ENCODE results near the gene HDAC1. TPM values are rescaled to one million over a fixed set of nuclear protein-coding genes. Genes with fewer than 3 reads are reported as not detected.

The HDAC1 gene
- total and polyA plus RNA-seq, 2 of the 8 experiments (the other 6 are each of a cell fraction or from before 2014, with no cell fraction given): 111 to 125 TPM

DNA sequence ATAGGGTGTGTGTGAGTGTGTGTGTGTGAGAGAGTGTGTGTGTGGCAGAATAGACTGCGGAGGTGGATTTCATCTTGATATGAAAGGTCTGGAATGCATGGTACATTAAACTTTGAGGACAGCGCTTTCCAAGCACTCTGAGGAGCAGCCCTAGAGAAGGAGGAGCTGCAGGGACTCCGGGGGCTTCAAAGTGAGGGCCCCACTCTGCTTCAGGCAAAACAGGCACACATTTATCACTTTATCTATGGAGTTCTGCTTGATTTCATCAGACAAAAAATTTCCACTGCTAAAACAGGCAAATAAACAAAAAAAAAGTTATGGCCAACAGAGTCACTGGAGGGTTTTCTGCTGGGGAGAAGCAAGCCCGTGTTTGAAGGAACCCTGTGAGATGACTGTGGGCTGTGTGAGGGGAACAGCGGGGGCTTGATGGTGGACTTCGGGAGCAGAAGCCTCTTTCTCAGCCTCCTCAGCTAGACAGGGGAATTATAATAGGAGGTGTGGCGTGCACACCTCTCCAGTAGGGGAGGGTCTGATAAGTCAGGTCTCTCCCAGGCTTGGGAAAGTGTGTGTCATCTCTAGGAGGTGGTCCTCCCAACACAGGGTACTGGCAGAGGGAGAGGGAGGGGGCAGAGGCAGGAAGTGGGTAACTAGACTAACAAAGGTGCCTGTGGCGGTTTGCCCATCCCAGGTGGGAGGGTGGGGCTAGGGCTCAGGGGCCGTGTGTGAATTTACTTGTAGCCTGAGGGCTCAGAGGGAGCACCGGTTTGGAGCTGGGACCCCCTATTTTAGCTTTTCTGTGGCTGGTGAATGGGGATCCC is 18.3 kb upstream of the HDAC1 start:
- Histone ChIP-seq H2AFZ (ENCODE audit: low read length) (no peak overlapping the region), H4K20me1 (replicated peaks in 1 of 2; ENCODE audit: control insufficient read depth in 1 of 2, insufficient read depth in 2 of 2, low read length in 2 of 2) (peaks cover 0 to 4% of the 10 kb centered on the region in 2 experiments), H3K27ac (ENCODE audit: low read depth, low read length) (no peak overlapping the region), H2BK15ac (ENCODE audit: low read length) (peak overlapping the region; percentile 99), H4K91ac (replicated peaks; ENCODE audit: insufficient read length, low read length) (peak overlapping the region; percentile 85), H3K9ac (replicated peaks in 1 of 4; ENCODE audit: extremely low read depth in 1 of 4, low read depth in 3 of 4, low read length in 3 of 4) (peak overlapping the region in 1 of 4 experiments; percentile 4; a peak in 4 of 7 replicates), H2BK120ac (replicated peaks; ENCODE audit: low read depth, low read length) (peak overlapping the region; percentile 62), H3K79me1 (ENCODE audit: low read depth, low read length) (no peaks in the 10 kb centered on the region; the same call in 1 of the 2 replicates), H3K4me2 (ENCODE audit: insufficient read depth in 1 of 2, low read depth in 2 of 2, low read length in 2 of 2) (peak overlapping the region; percentile 67 to 98), H4K5ac (ENCODE audit: insufficient read length, low read depth, low read length) (peak overlapping the region; percentile 26), H3K4me1 (replicated peaks in 1 of 4; ENCODE audit: control insufficient read depth in 3 of 4, insufficient read depth in 4 of 4, low read length in 3 of 4) (peaks cover 6 to 33% (median 19%) of the 10 kb centered on the region in 4 experiments), H3K4me3 (ENCODE audit: extremely low read depth in 1 of 4, insufficient read depth in 2 of 4, low read depth in 3 of 4, low read length in 4 of 4) (peak overlapping the region; percentile 30 to 56 (median 38)), H2BK12ac (ENCODE audit: low read depth, low read length) (peak overlapping the region; percentile 100; the same call in 1 of the 2 replicates), H3K9me3 (ENCODE audit: insufficient read depth in 2 of 2, low read depth in 1 of 2, low read length in 1 of 2) (no peaks in the 10 kb centered on the region), H2BK20ac (ENCODE audit: low read length) (peak overlapping the region; percentile 100), H2BK5ac (ENCODE audit: low read depth, low read length) (peak overlapping the region; percentile 93; the same call in 1 of the 2 replicates), H3K79me2 (ENCODE audit: control insufficient read depth in 1 of 2, insufficient read depth in 2 of 2, low read length in 2 of 2) (no peaks in the 10 kb centered on the region), H3K56ac (replicated peaks; ENCODE audit: insufficient read length, low read depth, low read length) (peak overlapping the region; percentile 33), H3K14ac (ENCODE audit: insufficient read length) (no peak overlapping the region), H3K27me3 (replicated peaks in 1 of 4; ENCODE audit: control insufficient read depth in 3 of 4, extremely low read depth in 1 of 4, insufficient read depth in 3 of 4, low read length in 3 of 4) (no peaks in the 10 kb centered on the region), H3K23ac (ENCODE audit: insufficient read length) (no peak overlapping the region), H3K18ac (ENCODE audit: extremely low read depth, low read length) (peak overlapping the region; percentile 87), H4K8ac (ENCODE audit: extremely low read depth, insufficient read depth, low read length) (no peak overlapping the region), H2AK5ac (ENCODE audit: low read depth, low read length) (peak overlapping the region; percentile 100), H3K4ac (replicated peaks; ENCODE audit: insufficient read length, low read depth, low read length) (peak overlapping the region; percentile 50), H3K36me3 (ENCODE audit: control insufficient read depth in 2 of 4, insufficient read depth in 4 of 4, low read length in 3 of 4) (peaks cover 0 to 3% (median 0%) of the 10 kb centered on the region in 4 experiments; a peak in 2 of 8 replicates), H3K23me2 (ENCODE audit: low read depth, low read length) (peaks cover 19% of the 10 kb centered on the region)
- WGBS, 2 experiments (ENCODE audit: extremely low coverage in 1 of 2, insufficient coverage in 1 of 2, insufficient read length in 1 of 2, insufficient replicate concordance in 2 of 2, low coverage in 1 of 2, low lambda C conversion rate in 2 of 2, missing lambda C conversion rate in 1 of 2): 37% methylated on average over 8 of the region's 10 CpGs; no CpG with 5 or more reads in 1 of the 2 experiments
- DNase-seq (ENCODE audit: low read depth in 1 of 2, low spot score in 2 of 2): peak; percentile 77
- ChIA-PET POLR2A (ENCODE audit: partially characterized antibody) (interaction anchor here (0.6 to 3.9 kb wide), 20 partner anchors 10 to 215 kb away, joined by 3 to 27 read pairs (median 4); partner anchors contain the start of gene LCK), CTCF (ENCODE audit: partially characterized antibody) (interaction anchor here (1.3 to 4.3 kb wide), 5 partner anchors 8 to 58 kb away, joined by 3 to 27 read pairs (median 4); partner anchors contain the start of genes HDAC1 and LCK)
- peak; percentile 86 for FAIRE-seq
- TF ChIP-seq FOSL1 (IDR thresholded peaks at IDR 0.05; ENCODE audit: insufficient read depth, low read depth, low read length) (no peak), SUZ12 (IDR thresholded peaks at IDR 0.05; ENCODE audit: low read length) (no peak), EGR1 (IDR thresholded peaks at IDR 0.05; ENCODE audit: borderline replicate concordance, low read depth, low read length) (no peak), JUN (IDR thresholded peaks at IDR 0.05; ENCODE audit: low read depth, low read length) (no peak), USF2 (IDR thresholded peaks at IDR 0.05; ENCODE audit: low read length) (no peak), HDAC2 (IDR thresholded peaks at IDR 0.05; ENCODE audit: borderline replicate concordance in 1 of 2, low read depth in 2 of 2, low read length in 2 of 2) (no peak), KDM1A (IDR thresholded peaks at IDR 0.05; ENCODE audit: borderline replicate concordance, low read length) (no peak)
